A673 (cell line): Measurements from ENCODE around the gene CTNNA1. TPM values are rescaled to one million over a fixed set of nuclear protein-coding genes. Genes with fewer than 3 reads are reported as not detected.
A peak's percentile ranks its signal among the peaks of the same experiment; 100 is the strongest.

Source experiments
- BruUV-seq: library from RNA; stranded (reverse); fragments of 400-500 nt; replicated peaks from 2 replicates; lab custom pipeline; 2021; lab: Mats Ljungman, UMichigan
- CTCF ChIA-PET: fragments of 300-600 bp; sonication (Branson Sonifier 250); formaldehyde crosslinking; loops from one replicate; lab custom pipeline; 2022; ENCODE audit warnings: antibody characterized with exemption; lab: Charles Lee
- POLR2A ChIA-PET: fragments of 300-600 bp; sonication (Branson Sonifier 250); formaldehyde crosslinking; loops from one replicate; lab custom pipeline; 2022; ENCODE audit warnings: antibody characterized with exemption; ENCODE audit not compliant: low non-redundant PET; lab: Charles Lee
- DNase-seq: peaks from one replicate; pipeline ENCODE4 v3.0.0-alpha.2; 2015; ENCODE audit warnings: low spot score
- H3K27ac ChIP-seq: fragments of 200-600 bp; sonication (generic); 2 replicates; pipeline ENCODE4 v1.5.1; 2016; ENCODE audit warnings: mixed run types, low read depth, mild to moderate bottlenecking, mixed read lengths, antibody characterized with exemption, low read length; ENCODE audit not compliant: poor library complexity, severe bottlenecking
- H3K27me3 ChIP-seq: fragments of 200-600 bp; sonication (generic); replicated peaks from 2 replicates; pipeline ENCODE4 v1.6.1; 2017; ENCODE audit warnings: mixed run types, low read depth, mild to moderate bottlenecking, mixed read lengths, antibody characterized with exemption, low read length; ENCODE audit not compliant: insufficient read depth, poor library complexity
- H3K36me3 ChIP-seq: fragments of 200-600 bp; sonication (generic); 2 replicates; pipeline ENCODE4 v1.6.1; 2016; ENCODE audit warnings: mixed run types, mild to moderate bottlenecking, mixed read lengths, antibody characterized with exemption, low read length; ENCODE audit not compliant: insufficient read depth, poor library complexity, severe bottlenecking
- H3K4me1 ChIP-seq: fragments of 200-600 bp; sonication (generic); 2 replicates; pipeline ENCODE4 v1.6.1; 2017; ENCODE audit warnings: mixed run types, mild to moderate bottlenecking, mixed read lengths, antibody characterized with exemption, low read length; ENCODE audit not compliant: insufficient read depth, poor library complexity, severe bottlenecking
- H3K4me3 ChIP-seq: fragments of 200-600 bp; sonication (generic); 2 replicates; pipeline ENCODE4 v1.5.1; 2016; ENCODE audit warnings: low read depth, mixed run types, mild to moderate bottlenecking, mixed read lengths, low read length; ENCODE audit not compliant: poor library complexity, severe bottlenecking
- H3K9me3 ChIP-seq: fragments of 200-600 bp; sonication (generic); 2 replicates; pipeline ENCODE4 v1.6.1; 2016; ENCODE audit warnings: mixed run types, low read depth, mild to moderate bottlenecking, mixed read lengths, antibody characterized with exemption, low read length; ENCODE audit not compliant: poor library complexity, severe bottlenecking
- CTCF ChIP-seq: fragments of 300-800, 200-600 bp; sonication (generic); conservative IDR thresholded peaks from 2 replicates; pipeline ENCODE4 v1.5.1; 2017; ENCODE audit warnings: low read depth, mild to moderate bottlenecking, antibody characterized with exemption, low read length, moderate library complexity, mixed read lengths
- EZH2 ChIP-seq: fragments of 200-600 bp; sonication (generic); IDR thresholded peaks from 2 replicates; pipeline ENCODE4 v1.6.1; 2017; ENCODE audit warnings: borderline replicate concordance, low read depth, mild to moderate bottlenecking, mixed read lengths, antibody characterized with exemption, low read length; ENCODE audit not compliant: poor library complexity, severe bottlenecking
- intact Hi-C: fragments of 100-400 bp; cut with micrococcal nuclease; formaldehyde crosslinking; loops from one replicate; pipeline ENCODE4 v1.10.0; 2022; ENCODE audit not compliant: unreplicated experiment
- total RNA-seq: library from RNA; stranded (reverse); gene quantifications from 2 replicates; pipeline ENCODE4 v1.2.3, GENCODE V29; 2021

Gene CTNNA1
- total RNA-seq, 1 experiment from 2014 or later = 249 TPM

GRCh38 chr5:138953387-138954256, 200.4 kb downstream of the CTNNA1 start:
- H3K27me3 ChIP-seq = no peaks in the 10 kb centered on the region
- DNase-seq = peak; percentile 94
- peak overlapping the region; percentile 70 for H3K27ac ChIP-seq
- intact Hi-C loops = loop anchor here (5.0 kb wide), 1 partner anchor 309 kb away; no protein-coding TSS in a partner anchor
- TF ChIP-seq CTCF (no peak), EZH2 (no peak)
- no peaks in the 10 kb centered on the region for H3K36me3 ChIP-seq
- no peak overlapping the region for H3K4me3 ChIP-seq
- ChIA-PET CTCF (interaction anchor here (0.5 to 0.8 kb wide), 2 partner anchors 21 to 52 kb away, joined by 3 read pairs; no protein-coding TSS in a partner anchor), POLR2A (interaction anchor here (0.5 to 0.6 kb wide), 2 partner anchors 430 to 1200 kb away, joined by 5 to 9 read pairs; partner anchors contain the start of gene SLC23A1)
- H3K4me1 ChIP-seq = peaks cover 27% of the 10 kb centered on the region
- no peaks in the 10 kb centered on the region for H3K9me3 ChIP-seq
- no TSS peak for BruUV-seq

- Histone ChIP-seq H3K4me3 (no peak overlapping the region), H3K36me3 (no peaks in the 10 kb centered on the region), H3K27me3 (no peaks in the 10 kb centered on the region), H3K4me1 (peaks cover 23% of the 10 kb centered on the region), H3K27ac (peak overlapping the region; percentile 36), H3K9me3 (no peaks in the 10 kb centered on the region)
- TF ChIP-seq CTCF (no peak), EZH2 (no peak)
- ChIA-PET CTCF (no interaction called here), POLR2A (interaction anchor here (0.5 to 0.6 kb wide), 2 partner anchors 156 to 1201 kb away, joined by 3 to 9 read pairs; no protein-coding TSS in a partner anchor)
- BruUV-seq = no TSS peak
- no peak for DNase-seq
- intact Hi-C loops = loop anchor here (5.0 kb wide), 1 partner anchor 308 kb away; no protein-coding TSS in a partner anchor
Observed at GRCh38 chr5:138954257-138955012, 201.2 kb downstream of the CTNNA1 start.

- no peak overlapping the region for H3K27ac ChIP-seq
- BruUV-seq = no TSS peak
- H3K36me3 ChIP-seq = no peaks in the 10 kb centered on the region
- CTCF ChIA-PET = no interaction called here
- DNase-seq = no peak
- intact Hi-C loops = no loop called here
- H3K27me3 ChIP-seq = no peaks in the 10 kb centered on the region
- H3K4me1 ChIP-seq = peaks cover 23% of the 10 kb centered on the region
- TF ChIP-seq CTCF = no peak
- TF ChIP-seq EZH2 = no peak
- no peak overlapping the region for H3K4me3 ChIP-seq
- POLR2A ChIA-PET = interaction anchor here (0.6 kb wide), 1 partner anchor 157 kb away, joined by 3 read pairs; no protein-coding TSS in a partner anchor
- H3K9me3 ChIP-seq = no peaks in the 10 kb centered on the region
Observed at GRCh38 chr5:138955013-138955660, 201.9 kb downstream of the CTNNA1 start.
